Measurements from ENCODE around the gene JAM3.

DNA sequence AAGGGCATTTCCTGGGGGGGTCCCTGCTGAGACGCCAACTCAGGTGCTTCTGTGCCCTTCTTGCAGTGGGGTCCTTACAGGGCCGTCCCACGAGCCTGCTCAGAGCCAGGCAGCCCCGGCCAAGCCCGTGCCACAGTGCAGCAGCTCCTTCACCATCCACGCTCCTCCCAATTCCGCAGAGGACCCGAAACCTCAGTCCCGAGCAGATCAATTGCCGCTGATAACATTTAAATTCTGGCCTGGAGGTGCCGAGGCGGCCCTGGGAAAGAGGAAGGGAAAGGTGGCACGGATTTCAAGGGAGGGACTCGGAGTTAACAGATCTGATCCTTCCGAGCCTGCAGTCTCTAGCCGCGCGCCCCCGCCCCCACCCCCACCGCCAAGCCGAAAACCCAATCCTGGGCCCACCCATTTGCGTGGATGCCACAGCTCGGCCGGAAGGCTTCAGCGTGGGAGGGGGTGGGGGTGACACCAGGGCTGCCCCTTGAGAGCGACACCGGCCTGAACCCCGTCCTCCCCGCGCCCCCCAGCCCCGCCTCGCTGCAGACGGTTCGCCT lies 32.3 kb upstream of the JAM3 start:
- TF ChIP-seq, protein P1, sequence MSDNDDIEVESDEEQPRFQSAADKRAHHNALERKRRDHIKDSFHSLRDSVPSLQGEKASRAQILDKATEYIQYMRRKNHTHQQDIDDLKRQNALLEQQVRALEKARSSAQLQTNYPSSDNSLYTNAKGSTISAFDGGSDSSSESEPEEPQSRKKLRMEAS (IDR thresholded peaks at IDR 0.05; ENCODE audit: low read depth) = no peak
- TF ChIP-seq, protein P2, sequence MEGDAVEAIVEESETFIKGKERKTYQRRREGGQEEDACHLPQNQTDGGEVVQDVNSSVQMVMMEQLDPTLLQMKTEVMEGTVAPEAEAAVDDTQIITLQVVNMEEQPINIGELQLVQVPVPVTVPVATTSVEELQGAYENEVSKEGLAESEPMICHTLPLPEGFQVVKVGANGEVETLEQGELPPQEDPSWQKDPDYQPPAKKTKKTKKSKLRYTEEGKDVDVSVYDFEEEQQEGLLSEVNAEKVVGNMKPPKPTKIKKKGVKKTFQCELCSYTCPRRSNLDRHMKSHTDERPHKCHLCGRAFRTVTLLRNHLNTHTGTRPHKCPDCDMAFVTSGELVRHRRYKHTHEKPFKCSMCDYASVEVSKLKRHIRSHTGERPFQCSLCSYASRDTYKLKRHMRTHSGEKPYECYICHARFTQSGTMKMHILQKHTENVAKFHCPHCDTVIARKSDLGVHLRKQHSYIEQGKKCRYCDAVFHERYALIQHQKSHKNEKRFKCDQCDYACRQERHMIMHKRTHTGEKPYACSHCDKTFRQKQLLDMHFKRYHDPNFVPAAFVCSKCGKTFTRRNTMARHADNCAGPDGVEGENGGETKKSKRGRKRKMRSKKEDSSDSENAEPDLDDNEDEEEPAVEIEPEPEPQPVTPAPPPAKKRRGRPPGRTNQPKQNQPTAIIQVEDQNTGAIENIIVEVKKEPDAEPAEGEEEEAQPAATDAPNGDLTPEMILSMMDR (IDR thresholded peaks at IDR 0.05) = no peak
- peak; percentile 48; the same call in 1 of the 2 replicates for TF ChIP-seq MXI1 (IDR thresholded peaks at IDR 0.05; ENCODE audit: low read depth, low read length)
- no peak for TF ChIP-seq POLR2AphosphoS5 (IDR thresholded peaks at IDR 0.05; ENCODE audit: low read depth, low read length)
- TF ChIP-seq, protein P3, sequence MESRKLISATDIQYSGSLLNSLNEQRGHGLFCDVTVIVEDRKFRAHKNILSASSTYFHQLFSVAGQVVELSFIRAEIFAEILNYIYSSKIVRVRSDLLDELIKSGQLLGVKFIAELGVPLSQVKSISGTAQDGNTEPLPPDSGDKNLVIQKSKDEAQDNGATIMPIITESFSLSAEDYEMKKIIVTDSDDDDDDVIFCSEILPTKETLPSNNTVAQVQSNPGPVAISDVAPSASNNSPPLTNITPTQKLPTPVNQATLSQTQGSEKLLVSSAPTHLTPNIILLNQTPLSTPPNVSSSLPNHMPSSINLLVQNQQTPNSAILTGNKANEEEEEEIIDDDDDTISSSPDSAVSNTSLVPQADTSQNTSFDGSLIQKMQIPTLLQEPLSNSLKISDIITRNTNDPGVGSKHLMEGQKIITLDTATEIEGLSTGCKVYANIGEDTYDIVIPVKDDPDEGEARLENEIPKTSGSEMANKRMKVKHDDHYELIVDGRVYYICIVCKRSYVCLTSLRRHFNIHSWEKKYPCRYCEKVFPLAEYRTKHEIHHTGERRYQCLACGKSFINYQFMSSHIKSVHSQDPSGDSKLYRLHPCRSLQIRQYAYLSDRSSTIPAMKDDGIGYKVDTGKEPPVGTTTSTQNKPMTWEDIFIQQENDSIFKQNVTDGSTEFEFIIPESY (IDR thresholded peaks at IDR 0.05; ENCODE audit: borderline replicate concordance, low read depth) = no peak
- no peak for TF ChIP-seq EZH2phosphoT487 (IDR thresholded peaks at IDR 0.05; ENCODE audit: borderline replicate concordance, low read depth)
- no peak for TF ChIP-seq TEAD4 (IDR thresholded peaks at IDR 0.05; ENCODE audit: borderline replicate concordance, insufficient read depth)
- TF ChIP-seq FOXJ3 (CRISPR knock-in tag; IDR thresholded peaks at IDR 0.05) = no peak
- no peak for TF ChIP-seq RCOR1 (IDR thresholded peaks at IDR 0.05; ENCODE audit: low read length)
